ENCODE measurements around the gene NEK2. TPM values are rescaled to one million over a fixed set of nuclear protein-coding genes. Genes with fewer than 3 reads are reported as not detected.

The NEK2 gene
- total and polyA plus RNA-seq, 2 of the 13 experiments (the other 11 are each of a cell fraction or from before 2014, with no cell fraction given): 10.9 to 40.8 TPM

DNA sequence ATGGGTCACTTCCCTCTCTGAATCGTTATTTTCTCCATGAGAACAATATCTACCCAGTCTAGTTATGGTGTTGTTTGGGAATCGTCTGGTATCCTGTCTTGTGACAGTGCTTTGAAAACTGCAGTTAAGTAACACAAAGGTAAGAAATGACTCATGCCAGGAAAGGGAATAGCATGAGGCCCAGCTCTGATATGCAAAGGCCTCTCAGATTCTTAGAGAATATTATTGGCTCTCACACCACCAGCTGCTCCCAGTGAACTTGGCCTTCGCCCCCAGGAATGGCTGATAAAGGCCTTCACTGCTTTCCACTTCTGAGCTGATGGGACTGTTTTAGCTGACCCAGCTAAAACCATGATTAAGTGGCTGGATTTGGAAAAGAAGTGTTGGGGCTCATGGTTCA lies 27.1 kb downstream of the NEK2 start (continued):
- no peak for TF ChIP-seq ZKSCAN8 (CRISPR knock-in tag; IDR thresholded peaks at IDR 0.05; ENCODE audit: borderline replicate concordance)
- no peak for TF ChIP-seq SMAD9 (CRISPR knock-in tag; IDR thresholded peaks at IDR 0.05)
- TF ChIP-seq, protein P1, sequence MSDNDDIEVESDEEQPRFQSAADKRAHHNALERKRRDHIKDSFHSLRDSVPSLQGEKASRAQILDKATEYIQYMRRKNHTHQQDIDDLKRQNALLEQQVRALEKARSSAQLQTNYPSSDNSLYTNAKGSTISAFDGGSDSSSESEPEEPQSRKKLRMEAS (IDR thresholded peaks at IDR 0.05): peak; percentile 33; the same call in 1 of the 2 replicates
- TF ChIP-seq MEF2D (CRISPR knock-in tag; IDR thresholded peaks at IDR 0.05): 0 out of 2 replicates have a peak, but pooled peaks have one; percentile 53
- TF ChIP-seq ERF (CRISPR knock-in tag; IDR thresholded peaks at IDR 0.05): no peak
- no peak for TF ChIP-seq CBX5 (CRISPR knock-in tag; IDR thresholded peaks at IDR 0.05; ENCODE audit: borderline replicate concordance)
- TF ChIP-seq, protein P2, sequence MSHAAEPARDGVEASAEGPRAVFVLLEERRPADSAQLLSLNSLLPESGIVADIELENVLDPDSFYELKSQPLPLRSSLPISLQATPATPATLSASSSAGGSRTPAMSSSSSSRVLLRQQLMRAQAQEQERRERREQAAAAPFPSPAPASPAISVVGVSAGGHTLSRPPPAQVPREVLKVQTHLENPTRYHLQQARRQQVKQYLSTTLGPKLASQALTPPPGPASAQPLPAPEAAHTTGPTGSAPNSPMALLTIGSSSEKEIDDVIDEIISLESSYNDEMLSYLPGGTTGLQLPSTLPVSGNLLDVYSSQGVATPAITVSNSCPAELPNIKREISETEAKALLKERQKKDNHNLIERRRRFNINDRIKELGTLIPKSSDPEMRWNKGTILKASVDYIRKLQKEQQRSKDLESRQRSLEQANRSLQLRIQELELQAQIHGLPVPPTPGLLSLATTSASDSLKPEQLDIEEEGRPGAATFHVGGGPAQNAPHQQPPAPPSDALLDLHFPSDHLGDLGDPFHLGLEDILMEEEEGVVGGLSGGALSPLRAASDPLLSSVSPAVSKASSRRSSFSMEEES (CRISPR knock-in tag; IDR thresholded peaks at IDR 0.05): peak; percentile 95
- no peak for TF ChIP-seq POLR2AphosphoS5 (IDR thresholded peaks at IDR 0.05; ENCODE audit: low read depth, low read length)
- no peak for TF ChIP-seq PHF8 (CRISPR knock-in tag; IDR thresholded peaks at IDR 0.05)
- TF ChIP-seq SALL1 (CRISPR knock-in tag; IDR thresholded peaks at IDR 0.05): 0 out of 2 replicates have a peak, but pooled peaks have one; percentile 38
- no peak for TF ChIP-seq NR2F6 (IDR thresholded peaks at IDR 0.05)
- TF ChIP-seq NR2F6 (CRISPR knock-in tag; IDR thresholded peaks at IDR 0.05): peak; percentile 42; the same call in 1 of the 2 replicates
- no peak for TF ChIP-seq ZNF776 (CRISPR knock-in tag; IDR thresholded peaks at IDR 0.05)
- peak; percentile 74 for TF ChIP-seq JUND (CRISPR knock-in tag; IDR thresholded peaks at IDR 0.05)
- TF ChIP-seq, protein P3, sequence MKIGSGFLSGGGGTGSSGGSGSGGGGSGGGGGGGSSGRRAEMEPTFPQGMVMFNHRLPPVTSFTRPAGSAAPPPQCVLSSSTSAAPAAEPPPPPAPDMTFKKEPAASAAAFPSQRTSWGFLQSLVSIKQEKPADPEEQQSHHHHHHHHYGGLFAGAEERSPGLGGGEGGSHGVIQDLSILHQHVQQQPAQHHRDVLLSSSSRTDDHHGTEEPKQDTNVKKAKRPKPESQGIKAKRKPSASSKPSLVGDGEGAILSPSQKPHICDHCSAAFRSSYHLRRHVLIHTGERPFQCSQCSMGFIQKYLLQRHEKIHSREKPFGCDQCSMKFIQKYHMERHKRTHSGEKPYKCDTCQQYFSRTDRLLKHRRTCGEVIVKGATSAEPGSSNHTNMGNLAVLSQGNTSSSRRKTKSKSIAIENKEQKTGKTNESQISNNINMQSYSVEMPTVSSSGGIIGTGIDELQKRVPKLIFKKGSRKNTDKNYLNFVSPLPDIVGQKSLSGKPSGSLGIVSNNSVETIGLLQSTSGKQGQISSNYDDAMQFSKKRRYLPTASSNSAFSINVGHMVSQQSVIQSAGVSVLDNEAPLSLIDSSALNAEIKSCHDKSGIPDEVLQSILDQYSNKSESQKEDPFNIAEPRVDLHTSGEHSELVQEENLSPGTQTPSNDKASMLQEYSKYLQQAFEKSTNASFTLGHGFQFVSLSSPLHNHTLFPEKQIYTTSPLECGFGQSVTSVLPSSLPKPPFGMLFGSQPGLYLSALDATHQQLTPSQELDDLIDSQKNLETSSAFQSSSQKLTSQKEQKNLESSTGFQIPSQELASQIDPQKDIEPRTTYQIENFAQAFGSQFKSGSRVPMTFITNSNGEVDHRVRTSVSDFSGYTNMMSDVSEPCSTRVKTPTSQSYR (CRISPR knock-in tag; IDR thresholded peaks at IDR 0.05; ENCODE audit: borderline replicate concordance): peak; percentile 11; the same call in 1 of the 2 replicates
- peak; percentile 76 for TF ChIP-seq SAP130 (CRISPR knock-in tag; IDR thresholded peaks at IDR 0.05; ENCODE audit: low read depth)
- TF ChIP-seq NCOR1 (IDR thresholded peaks at IDR 0.05; ENCODE audit: borderline replicate concordance, low read length): peak; percentile 34; the same call in 1 of the 2 replicates
- TF ChIP-seq, protein P4, sequence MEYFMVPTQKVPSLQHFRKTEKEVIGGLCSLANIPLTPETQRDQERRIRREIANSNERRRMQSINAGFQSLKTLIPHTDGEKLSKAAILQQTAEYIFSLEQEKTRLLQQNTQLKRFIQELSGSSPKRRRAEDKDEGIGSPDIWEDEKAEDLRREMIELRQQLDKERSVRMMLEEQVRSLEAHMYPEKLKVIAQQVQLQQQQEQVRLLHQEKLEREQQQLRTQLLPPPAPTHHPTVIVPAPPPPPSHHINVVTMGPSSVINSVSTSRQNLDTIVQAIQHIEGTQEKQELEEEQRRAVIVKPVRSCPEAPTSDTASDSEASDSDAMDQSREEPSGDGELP (IDR thresholded peaks at IDR 0.05; ENCODE audit: borderline replicate concordance, low read depth): peak; percentile 87
- no peak for TF ChIP-seq XBP1 (CRISPR knock-in tag; IDR thresholded peaks at IDR 0.05)
- TF ChIP-seq HNRNPLL (IDR thresholded peaks at IDR 0.05; ENCODE audit: low read depth, low read length, poor library complexity, severe bottlenecking): no peak
- TF ChIP-seq SALL2 (CRISPR knock-in tag; IDR thresholded peaks at IDR 0.05): 0 out of 2 replicates have a peak, but pooled peaks have one; percentile 27
- TF ChIP-seq HHEX (CRISPR knock-in tag; IDR thresholded peaks at IDR 0.05): no peak
- TF ChIP-seq FOXA3 (CRISPR knock-in tag; IDR thresholded peaks at IDR 0.05): peak; percentile 48; the same call in 1 of the 2 replicates
- TF ChIP-seq, protein P5, sequence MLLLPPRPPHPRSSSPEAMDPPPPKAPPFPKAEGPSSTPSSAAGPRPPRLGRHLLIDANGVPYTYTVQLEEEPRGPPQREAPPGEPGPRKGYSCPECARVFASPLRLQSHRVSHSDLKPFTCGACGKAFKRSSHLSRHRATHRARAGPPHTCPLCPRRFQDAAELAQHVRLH (CRISPR knock-in tag; IDR thresholded peaks at IDR 0.05; ENCODE audit: borderline replicate concordance, low read depth): no peak
- no peak for TF ChIP-seq ZNF749 (CRISPR knock-in tag; IDR thresholded peaks at IDR 0.05; ENCODE audit: borderline replicate concordance)
- TF ChIP-seq TBX2 (CRISPR knock-in tag; IDR thresholded peaks at IDR 0.05; ENCODE audit: borderline replicate concordance): peak; percentile 62; the same call in 1 of the 2 replicates
- TF ChIP-seq, protein P6, sequence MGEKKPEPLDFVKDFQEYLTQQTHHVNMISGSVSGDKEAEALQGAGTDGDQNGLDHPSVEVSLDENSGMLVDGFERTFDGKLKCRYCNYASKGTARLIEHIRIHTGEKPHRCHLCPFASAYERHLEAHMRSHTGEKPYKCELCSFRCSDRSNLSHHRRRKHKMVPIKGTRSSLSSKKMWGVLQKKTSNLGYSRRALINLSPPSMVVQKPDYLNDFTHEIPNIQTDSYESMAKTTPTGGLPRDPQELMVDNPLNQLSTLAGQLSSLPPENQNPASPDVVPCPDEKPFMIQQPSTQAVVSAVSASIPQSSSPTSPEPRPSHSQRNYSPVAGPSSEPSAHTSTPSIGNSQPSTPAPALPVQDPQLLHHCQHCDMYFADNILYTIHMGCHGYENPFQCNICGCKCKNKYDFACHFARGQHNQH (CRISPR knock-in tag; IDR thresholded peaks at IDR 0.05): no peak; the same call in 1 of the 2 replicates

Measured in HepG2 (cell line).